Measurements from ENCODE around the gene KCNMA1. TPM values are rescaled to one million over a fixed set of nuclear protein-coding genes. Genes with fewer than 3 reads are reported as not detected.
A peak's percentile ranks its signal among the peaks of the same experiment; 100 is the strongest.

KCNMA1 gene
- total RNA-seq, 4 donors from 2014 or later = 68.4 to 170 (median 119) TPM

GRCh38 chr10:77315496-77316129, 322.0 kb downstream of the KCNMA1 start:
- in situ Hi-C loops (cut with MboI; ENCODE audit: low pct_ligation_motif_present in 1 of 4, low pct_unique_long_range_greater_than_20kb in 1 of 4, low sequenced_read_pairs in 3 of 4) = no loop called here
- Histone ChIP-seq H3K4me1 (peaks cover 0 to 6% (median 2%) of the 10 kb centered on the region in 4 donors), H3K36me3 (no peaks in the 10 kb centered on the region), H3K4me3 (no peak overlapping the region), H3K9me3 (no peaks in the 10 kb centered on the region), H3K27me3 (no peaks in the 10 kb centered on the region), H3K27ac (no peak overlapping the region)
- 86 to 97% methylated on average over 1 of the region's 1 CpG for WGBS, 2 donors (ENCODE audit: low coverage in 1 of 2)
- intact Hi-C loops (cut with DNase I; ENCODE audit: low total_unique reads) = no loop called here
- TF ChIP-seq EP300 (IDR thresholded peaks at IDR 0.05; ENCODE audit: low read depth) (no peak), POLR2AphosphoS5 (IDR thresholded peaks at IDR 0.05) (no peak), POLR2A (IDR thresholded peaks at IDR 0.05) (no peak)
- TF ChIP-seq, protein P1, sequence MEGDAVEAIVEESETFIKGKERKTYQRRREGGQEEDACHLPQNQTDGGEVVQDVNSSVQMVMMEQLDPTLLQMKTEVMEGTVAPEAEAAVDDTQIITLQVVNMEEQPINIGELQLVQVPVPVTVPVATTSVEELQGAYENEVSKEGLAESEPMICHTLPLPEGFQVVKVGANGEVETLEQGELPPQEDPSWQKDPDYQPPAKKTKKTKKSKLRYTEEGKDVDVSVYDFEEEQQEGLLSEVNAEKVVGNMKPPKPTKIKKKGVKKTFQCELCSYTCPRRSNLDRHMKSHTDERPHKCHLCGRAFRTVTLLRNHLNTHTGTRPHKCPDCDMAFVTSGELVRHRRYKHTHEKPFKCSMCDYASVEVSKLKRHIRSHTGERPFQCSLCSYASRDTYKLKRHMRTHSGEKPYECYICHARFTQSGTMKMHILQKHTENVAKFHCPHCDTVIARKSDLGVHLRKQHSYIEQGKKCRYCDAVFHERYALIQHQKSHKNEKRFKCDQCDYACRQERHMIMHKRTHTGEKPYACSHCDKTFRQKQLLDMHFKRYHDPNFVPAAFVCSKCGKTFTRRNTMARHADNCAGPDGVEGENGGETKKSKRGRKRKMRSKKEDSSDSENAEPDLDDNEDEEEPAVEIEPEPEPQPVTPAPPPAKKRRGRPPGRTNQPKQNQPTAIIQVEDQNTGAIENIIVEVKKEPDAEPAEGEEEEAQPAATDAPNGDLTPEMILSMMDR (IDR thresholded peaks at IDR 0.05) = no peak
- DNase-seq = no peak

- no peak for DNase-seq
- Histone ChIP-seq H3K27ac (peak overlapping the region in 1 of 4 donors; percentile 32), H3K4me3 (no peak overlapping the region), H3K9me3 (no peaks in the 10 kb centered on the region), H3K27me3 (no peaks in the 10 kb centered on the region), H3K36me3 (no peaks in the 10 kb centered on the region), H3K4me1 (peaks cover 0 to 9% (median 2%) of the 10 kb centered on the region in 4 donors)
- 75 to 79% methylated on average over 7 to 13 of the region's 13 CpGs for WGBS, 2 donors (ENCODE audit: low coverage in 1 of 2)
- intact Hi-C loops (cut with DNase I; ENCODE audit: low total_unique reads) (no loop called here), in situ Hi-C loops (cut with MboI; ENCODE audit: low pct_ligation_motif_present in 1 of 4, low pct_unique_long_range_greater_than_20kb in 1 of 4, low sequenced_read_pairs in 3 of 4) (no loop called here)
- TF ChIP-seq, protein P1 (IDR thresholded peaks at IDR 0.05) = no peak
- TF ChIP-seq EP300 (IDR thresholded peaks at IDR 0.05; ENCODE audit: low read depth) (no peak), POLR2AphosphoS5 (IDR thresholded peaks at IDR 0.05) (no peak), POLR2A (IDR thresholded peaks at IDR 0.05) (no peak)
Observed at GRCh38 chr10:77313066-77313750, 324.4 kb downstream of the KCNMA1 start.

DNA sequence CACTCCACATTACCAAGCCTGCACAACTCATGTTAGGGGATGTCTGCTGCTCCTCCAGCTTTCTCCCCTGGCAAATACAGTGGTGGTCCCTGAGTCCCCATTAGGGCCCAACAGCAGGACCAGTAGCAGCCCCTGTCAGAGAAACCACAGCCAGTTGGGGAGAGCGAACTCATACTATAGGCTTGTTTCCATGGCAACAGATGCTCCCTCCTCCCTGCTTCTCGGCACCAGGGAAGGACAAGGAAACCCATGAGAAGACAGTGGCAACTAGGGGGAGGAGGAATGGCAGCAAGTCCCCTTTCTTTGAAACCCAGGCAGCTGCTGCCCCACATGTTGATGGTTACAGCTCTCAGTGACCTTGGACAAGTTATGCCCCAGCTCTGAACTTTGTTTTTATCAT, 326.4 kb downstream of the KCNMA1 start:
- Histone ChIP-seq H3K27ac (peak overlapping the region in 3 of 4 donors; percentile 51 to 75 (median 66)), H3K9me3 (no peaks in the 10 kb centered on the region), H3K4me3 (no peak overlapping the region), H3K27me3 (no peaks in the 10 kb centered on the region), H3K36me3 (no peaks in the 10 kb centered on the region), H3K4me1 (peaks cover 0 to 9% (median 2%) of the 10 kb centered on the region in 4 donors)
- TF ChIP-seq EP300 (IDR thresholded peaks at IDR 0.05; ENCODE audit: low read depth) (no peak), POLR2A (IDR thresholded peaks at IDR 0.05) (no peak), POLR2AphosphoS5 (IDR thresholded peaks at IDR 0.05) (no peak)
- TF ChIP-seq, protein P1 (IDR thresholded peaks at IDR 0.05) = no peak
- intact Hi-C loops (cut with DNase I; ENCODE audit: low total_unique reads) = no loop called here
- WGBS, 2 donors (ENCODE audit: low coverage in 1 of 2) = 46% methylated on average over 2 of the region's 2 CpGs; no CpG with 5 or more reads in 1 of the 2 donors
- DNase-seq = no peak
- in situ Hi-C loops (cut with MboI; ENCODE audit: low pct_ligation_motif_present in 1 of 4, low pct_unique_long_range_greater_than_20kb in 1 of 4, low sequenced_read_pairs in 3 of 4) = no loop called here

- TF ChIP-seq, protein P1 (IDR thresholded peaks at IDR 0.05) = no peak
- TF ChIP-seq POLR2AphosphoS5 (IDR thresholded peaks at IDR 0.05) (no peak), POLR2A (IDR thresholded peaks at IDR 0.05) (no peak)
- in situ Hi-C loops (cut with MboI; ENCODE audit: low pct_ligation_motif_present in 1 of 4, low pct_unique_long_range_greater_than_20kb in 1 of 4, low sequenced_read_pairs in 3 of 4) (no loop called here), intact Hi-C loops (cut with DNase I; ENCODE audit: low total_unique reads) (no loop called here)
- Histone ChIP-seq H3K4me1 (peaks cover 0 to 9% (median 2%) of the 10 kb centered on the region in 4 donors), H3K9me3 (no peaks in the 10 kb centered on the region), H3K36me3 (no peaks in the 10 kb centered on the region), H3K27me3 (no peaks in the 10 kb centered on the region), H3K4me3 (no peak overlapping the region), H3K27ac (peak overlapping the region in 3 of 4 donors; percentile 51 to 75 (median 66))
- 43% methylated on average over 6 of the region's 6 CpGs; no CpG with 5 or more reads in 1 of the 2 donors for WGBS, 2 donors (ENCODE audit: low coverage in 1 of 2)
- DNase-seq = no peak
Observed at GRCh38 chr10:77310288-77310840, 327.2 kb downstream of the KCNMA1 start.
